ENCODE results near the gene CNTROB.

Gene CNTROB

GRCh38 chr17:7935859-7936258 is 3.9 kb downstream of the CNTROB start:
- peaks cover 49% of the 10 kb centered on the region for H3K79me2 ChIP-seq (ENCODE audit: insufficient read depth, low read length)
- TF ChIP-seq CTCF (IDR thresholded peaks at IDR 0.05; ENCODE audit: borderline replicate concordance, extremely low read depth, low read length, poor library complexity, severe bottlenecking) (no peak), EZH2 (IDR thresholded peaks at IDR 0.05; ENCODE audit: borderline replicate concordance, low read depth, low read length, severe bottlenecking) (no peak)
- peaks cover 57% of the 10 kb centered on the region for H3K36me3 ChIP-seq (ENCODE audit: insufficient read depth, low read length)
- no peak for ATAC-seq (ENCODE audit: insufficient read depth, low read depth)
- H4K20me1 ChIP-seq (ENCODE audit: insufficient read depth, low read length) = no peaks in the 10 kb centered on the region; the same call in 1 of the 2 replicates
- H3K9ac ChIP-seq (ENCODE audit: low read depth, low read length) = no peak overlapping the region
- H3K4me1 ChIP-seq (ENCODE audit: insufficient read depth, low read length) = peaks cover 41% of the 10 kb centered on the region
- no peak overlapping the region for H3K4me3 ChIP-seq (ENCODE audit: low read depth in 1 of 2, low read length in 2 of 2)
- H3K27me3 ChIP-seq (ENCODE audit: insufficient read depth, low read length, poor library complexity) = no peaks in the 10 kb centered on the region
- H2AFZ ChIP-seq (ENCODE audit: low read depth, low read length) = no peak overlapping the region
- H3K9me3 ChIP-seq (ENCODE audit: insufficient read depth, low read length, severe bottlenecking) = no peaks in the 10 kb centered on the region
- no peak for DNase-seq
- 0 out of 2 replicates have a peak overlapping the region, but pooled peaks have one; percentile 15 for H3K4me2 ChIP-seq (ENCODE audit: insufficient read depth, low read length)
- no peak overlapping the region for H3K27ac ChIP-seq (ENCODE audit: low read length)

- DNase-seq (no peak), ATAC-seq (ENCODE audit: insufficient read depth, low read depth) (no peak)
- Histone ChIP-seq H3K4me1 (ENCODE audit: insufficient read depth, low read length) (peaks cover 11% of the 10 kb centered on the region; the same call in 1 of the 2 replicates), H3K9me3 (ENCODE audit: insufficient read depth, low read length, severe bottlenecking) (no peaks in the 10 kb centered on the region), H4K20me1 (ENCODE audit: insufficient read depth, low read length) (no peaks in the 10 kb centered on the region; the same call in 1 of the 2 replicates), H3K9ac (ENCODE audit: low read depth, low read length) (no peak overlapping the region), H3K36me3 (ENCODE audit: insufficient read depth, low read length) (peaks cover 81% of the 10 kb centered on the region), H3K4me2 (ENCODE audit: insufficient read depth, low read length) (no peak overlapping the region), H3K27me3 (ENCODE audit: insufficient read depth, low read length, poor library complexity) (no peaks in the 10 kb centered on the region), H3K4me3 (ENCODE audit: low read depth in 1 of 2, low read length in 2 of 2) (no peak overlapping the region), H3K27ac (ENCODE audit: low read length) (no peak overlapping the region), H3K79me2 (ENCODE audit: insufficient read depth, low read length) (peaks cover 11% of the 10 kb centered on the region), H2AFZ (ENCODE audit: low read depth, low read length) (no peak overlapping the region)
- TF ChIP-seq EZH2 (IDR thresholded peaks at IDR 0.05; ENCODE audit: borderline replicate concordance, low read depth, low read length, severe bottlenecking) = no peak
- no peak for TF ChIP-seq CTCF (IDR thresholded peaks at IDR 0.05; ENCODE audit: borderline replicate concordance, extremely low read depth, low read length, poor library complexity, severe bottlenecking)
Measured at GRCh38 chr17:7940034-7940433, 8.0 kb downstream of the CNTROB start.

- no peak overlapping the region for H3K4me3 ChIP-seq (ENCODE audit: low read depth in 1 of 2, low read length in 2 of 2)
- TF ChIP-seq EZH2 (IDR thresholded peaks at IDR 0.05; ENCODE audit: borderline replicate concordance, low read depth, low read length, severe bottlenecking) (no peak), CTCF (IDR thresholded peaks at IDR 0.05; ENCODE audit: borderline replicate concordance, extremely low read depth, low read length, poor library complexity, severe bottlenecking) (no peak)
- H3K4me2 ChIP-seq (ENCODE audit: insufficient read depth, low read length) = no peak overlapping the region
- no peaks in the 10 kb centered on the region for H3K27me3 ChIP-seq (ENCODE audit: insufficient read depth, low read length, poor library complexity)
- no peak overlapping the region for H2AFZ ChIP-seq (ENCODE audit: low read depth, low read length)
- H3K9ac ChIP-seq (ENCODE audit: low read depth, low read length) = no peak overlapping the region
- DNase-seq = no peak
- H3K9me3 ChIP-seq (ENCODE audit: insufficient read depth, low read length, severe bottlenecking) = no peaks in the 10 kb centered on the region
- H4K20me1 ChIP-seq (ENCODE audit: insufficient read depth, low read length) = no peaks in the 10 kb centered on the region; the same call in 1 of the 2 replicates
- no peak for ATAC-seq (ENCODE audit: insufficient read depth, low read depth)
- no peak overlapping the region for H3K27ac ChIP-seq (ENCODE audit: low read length)
- H3K79me2 ChIP-seq (ENCODE audit: insufficient read depth, low read length) = peaks cover 8% of the 10 kb centered on the region; the same call in 1 of the 2 replicates
- H3K36me3 ChIP-seq (ENCODE audit: insufficient read depth, low read length) = peaks cover 83% of the 10 kb centered on the region
- peaks cover 7% of the 10 kb centered on the region; the same call in 1 of the 2 replicates for H3K4me1 ChIP-seq (ENCODE audit: insufficient read depth, low read length)
Measured at GRCh38 chr17:7940743-7941142, 8.7 kb downstream of the CNTROB start.

Data from DND-41 (cell line).